ENCODE measurements around the gene LY6G6F. TPM values are rescaled to one million over a fixed set of nuclear protein-coding genes. Genes with fewer than 3 reads are reported as not detected.

The LY6G6F gene
- total and polyA plus RNA-seq, 2 of the 13 experiments (the other 11 are each of a cell fraction or from before 2014, with no cell fraction given) = not detected

DNA sequence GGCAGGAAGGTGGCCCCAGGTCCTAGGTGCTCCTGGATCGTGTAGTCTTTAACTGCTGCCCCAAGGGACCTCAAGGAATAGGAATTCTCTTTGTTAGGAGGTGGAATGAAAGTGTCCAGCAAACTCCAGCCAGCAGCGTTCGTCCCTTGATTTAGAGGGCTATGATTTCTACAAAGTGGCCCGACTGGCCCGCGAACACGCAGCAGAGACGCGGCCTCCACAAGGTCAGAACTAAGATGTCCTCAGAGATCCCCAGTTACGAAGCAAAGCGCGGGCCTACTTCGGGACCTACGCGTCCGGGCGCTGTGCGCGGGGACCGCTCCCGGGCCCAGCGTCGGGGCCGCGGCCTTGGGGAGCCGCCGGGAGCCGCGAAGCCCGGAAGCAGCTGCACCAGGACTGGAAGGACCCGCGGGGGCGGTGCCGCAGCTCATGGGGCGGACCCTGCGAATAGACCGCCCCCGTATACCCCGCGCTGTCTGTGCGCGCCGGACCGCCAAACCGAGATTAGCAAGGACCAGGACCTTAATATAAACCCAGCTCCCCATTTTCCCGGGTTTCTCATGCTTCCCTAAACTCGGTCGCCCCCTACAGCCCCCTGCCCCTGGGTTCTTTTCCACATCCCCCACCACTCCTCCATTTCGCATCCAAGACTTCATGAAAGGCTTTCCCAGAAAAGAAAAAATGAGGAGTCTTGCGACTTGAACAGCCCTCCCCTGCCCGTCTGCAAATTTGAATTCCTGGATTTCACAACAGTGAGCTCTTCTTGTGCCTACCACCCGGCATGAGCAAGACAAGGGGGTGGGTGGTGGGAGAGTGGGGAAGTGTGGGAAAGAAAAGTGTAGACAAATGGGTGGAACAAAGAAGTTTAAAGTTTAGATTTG is 46.0 kb upstream of the LY6G6F start, which contains the start of gene C6orf47 (continued):
- TF ChIP-seq ZNF678 (CRISPR knock-in tag; IDR thresholded peaks at IDR 0.05) (no peak), ZNF546 (CRISPR knock-in tag; conservative IDR thresholded peaks at IDR 0.05) (peak; percentile 90), PCBP2 (optimal IDR thresholded peaks at IDR 0.05; ENCODE audit: low read depth, low read length, poor library complexity, severe bottlenecking) (peak; percentile 79), ZNF557 (CRISPR knock-in tag; IDR thresholded peaks at IDR 0.05) (no peak), KLF16 (CRISPR knock-in tag; IDR thresholded peaks at IDR 0.05) (peak in 1 of 2 experiments; percentile 94; a peak in 1 of 4 replicates), NFRKB (IDR thresholded peaks at IDR 0.05) (no peak), ZNF839 (CRISPR knock-in tag; IDR thresholded peaks at IDR 0.05; ENCODE audit: borderline replicate concordance) (peak; percentile 89; the same call in 1 of the 2 replicates), SPEN (CRISPR knock-in tag; IDR thresholded peaks at IDR 0.05; ENCODE audit: low read depth) (peak; percentile 91), ZNF720 (CRISPR knock-in tag; IDR thresholded peaks at IDR 0.05) (no peak; the same call in 1 of the 2 replicates), AHR (CRISPR knock-in tag; IDR thresholded peaks at IDR 0.05) (no peak; the same call in 1 of the 2 replicates), PAF1 (CRISPR knock-in tag; IDR thresholded peaks at IDR 0.05) (peak; percentile 17; the same call in 1 of the 2 replicates), MLLT10 (CRISPR knock-in tag; IDR thresholded peaks at IDR 0.05) (no peak), MED1 (CRISPR knock-in tag; IDR thresholded peaks at IDR 0.05) (peak; percentile 86), HNRNPK (IDR thresholded peaks at IDR 0.05; ENCODE audit: low read depth, low read length, poor library complexity, severe bottlenecking) (no peak), ZNF879 (CRISPR knock-in tag; IDR thresholded peaks at IDR 0.05) (no peak), ZNF234 (CRISPR knock-in tag; conservative IDR thresholded peaks at IDR 0.05) (peak; percentile 74; the same call in 1 of the 2 replicates), NBN (conservative IDR thresholded peaks at IDR 0.05) (no peak), U2AF2 (IDR thresholded peaks at IDR 0.05; ENCODE audit: low read depth, low read length) (no peak), ZIK1 (CRISPR knock-in tag; IDR thresholded peaks at IDR 0.05; ENCODE audit: borderline replicate concordance, low read depth) (peak; percentile 57; the same call in 1 of the 2 replicates), ZNF530 (CRISPR knock-in tag; IDR thresholded peaks at IDR 0.05; ENCODE audit: low read depth) (0 out of 2 replicates have a peak, but pooled peaks have one; percentile 5), ZNF224 (CRISPR knock-in tag; IDR thresholded peaks at IDR 0.05) (0 out of 2 replicates have a peak, but pooled peaks have one; percentile 60), MEIS1 (CRISPR knock-in tag; IDR thresholded peaks at IDR 0.05; ENCODE audit: borderline replicate concordance) (no peak; the same call in 1 of the 2 replicates)
- TF ChIP-seq, protein P1, sequence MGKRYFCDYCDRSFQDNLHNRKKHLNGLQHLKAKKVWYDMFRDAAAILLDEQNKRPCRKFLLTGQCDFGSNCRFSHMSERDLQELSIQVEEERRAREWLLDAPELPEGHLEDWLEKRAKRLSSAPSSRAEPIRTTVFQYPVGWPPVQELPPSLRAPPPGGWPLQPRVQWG (CRISPR knock-in tag; IDR thresholded peaks at IDR 0.05; ENCODE audit: borderline replicate concordance, low read depth) = no peak
- TF ChIP-seq, protein P2, sequence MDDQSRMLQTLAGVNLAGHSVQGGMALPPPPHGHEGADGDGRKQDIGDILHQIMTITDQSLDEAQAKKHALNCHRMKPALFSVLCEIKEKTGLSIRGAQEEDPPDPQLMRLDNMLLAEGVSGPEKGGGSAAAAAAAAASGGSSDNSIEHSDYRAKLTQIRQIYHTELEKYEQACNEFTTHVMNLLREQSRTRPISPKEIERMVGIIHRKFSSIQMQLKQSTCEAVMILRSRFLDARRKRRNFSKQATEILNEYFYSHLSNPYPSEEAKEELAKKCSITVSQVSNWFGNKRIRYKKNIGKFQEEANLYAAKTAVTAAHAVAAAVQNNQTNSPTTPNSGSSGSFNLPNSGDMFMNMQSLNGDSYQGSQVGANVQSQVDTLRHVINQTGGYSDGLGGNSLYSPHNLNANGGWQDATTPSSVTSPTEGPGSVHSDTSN (CRISPR knock-in tag; IDR thresholded peaks at IDR 0.05; ENCODE audit: borderline replicate concordance) = peak; percentile 92
- TF ChIP-seq, protein P3, sequence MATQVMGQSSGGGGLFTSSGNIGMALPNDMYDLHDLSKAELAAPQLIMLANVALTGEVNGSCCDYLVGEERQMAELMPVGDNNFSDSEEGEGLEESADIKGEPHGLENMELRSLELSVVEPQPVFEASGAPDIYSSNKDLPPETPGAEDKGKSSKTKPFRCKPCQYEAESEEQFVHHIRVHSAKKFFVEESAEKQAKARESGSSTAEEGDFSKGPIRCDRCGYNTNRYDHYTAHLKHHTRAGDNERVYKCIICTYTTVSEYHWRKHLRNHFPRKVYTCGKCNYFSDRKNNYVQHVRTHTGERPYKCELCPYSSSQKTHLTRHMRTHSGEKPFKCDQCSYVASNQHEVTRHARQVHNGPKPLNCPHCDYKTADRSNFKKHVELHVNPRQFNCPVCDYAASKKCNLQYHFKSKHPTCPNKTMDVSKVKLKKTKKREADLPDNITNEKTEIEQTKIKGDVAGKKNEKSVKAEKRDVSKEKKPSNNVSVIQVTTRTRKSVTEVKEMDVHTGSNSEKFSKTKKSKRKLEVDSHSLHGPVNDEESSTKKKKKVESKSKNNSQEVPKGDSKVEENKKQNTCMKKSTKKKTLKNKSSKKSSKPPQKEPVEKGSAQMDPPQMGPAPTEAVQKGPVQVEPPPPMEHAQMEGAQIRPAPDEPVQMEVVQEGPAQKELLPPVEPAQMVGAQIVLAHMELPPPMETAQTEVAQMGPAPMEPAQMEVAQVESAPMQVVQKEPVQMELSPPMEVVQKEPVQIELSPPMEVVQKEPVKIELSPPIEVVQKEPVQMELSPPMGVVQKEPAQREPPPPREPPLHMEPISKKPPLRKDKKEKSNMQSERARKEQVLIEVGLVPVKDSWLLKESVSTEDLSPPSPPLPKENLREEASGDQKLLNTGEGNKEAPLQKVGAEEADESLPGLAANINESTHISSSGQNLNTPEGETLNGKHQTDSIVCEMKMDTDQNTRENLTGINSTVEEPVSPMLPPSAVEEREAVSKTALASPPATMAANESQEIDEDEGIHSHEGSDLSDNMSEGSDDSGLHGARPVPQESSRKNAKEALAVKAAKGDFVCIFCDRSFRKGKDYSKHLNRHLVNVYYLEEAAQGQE (IDR thresholded peaks at IDR 0.05; ENCODE audit: borderline replicate concordance in 1 of 2, low read depth in 1 of 2, low read length in 2 of 2) = peak in 1 of 2 experiments; percentile 51; a peak in 1 of 4 replicates
